Type B pancreatic cell (in vitro differentiated cells): ENCODE results near the gene SERPINC1. TPM values are rescaled to one million over a fixed set of nuclear protein-coding genes. Genes with fewer than 3 reads are reported as not detected.

ENCODE experiments used
- DNase-seq: peaks from one replicate; pipeline ENCODE4 v3.0.0; 2021; ENCODE audit warnings: mixed read lengths; ENCODE audit not compliant: unreplicated experiment; ENCODE audit errors: extremely low spot score
- H3K27ac Mint-ChIP-seq: 2 replicates; pipeline ENCODE4 v1.8.0; 2021; ENCODE audit warnings: mild to moderate bottlenecking, mixed read lengths
- H3K27me3 Mint-ChIP-seq: 2 replicates; pipeline ENCODE4 v1.8.0; 2021; ENCODE audit warnings: mixed read lengths
- H3K36me3 Mint-ChIP-seq: 2 replicates; pipeline ENCODE4 v1.8.0; 2021; ENCODE audit warnings: mixed read lengths
- H3K4me1 Mint-ChIP-seq: one replicate; pipeline ENCODE4 v1.8.0; 2021; ENCODE audit warnings: mixed read lengths; ENCODE audit not compliant: unreplicated experiment
- H3K4me3 Mint-ChIP-seq: 2 replicates; pipeline ENCODE4 v1.8.0; 2021; ENCODE audit warnings: mild to moderate bottlenecking, mixed read lengths
- H3K9me3 Mint-ChIP-seq: 2 replicates; pipeline ENCODE4 v1.8.0; 2021; ENCODE audit warnings: mixed read lengths
- CTCF ChIP-seq: fragments of 200-600 bp; sonication (generic); conservative IDR thresholded peaks from 2 replicates; pipeline ENCODE4 v1.5.0; 2021; ENCODE audit warnings: antibody characterized with exemption, mild to moderate bottlenecking
- total RNA-seq: library from RNA; stranded (reverse); gene quantifications from 2 replicates; pipeline ENCODE4 v1.2.1, GENCODE V29; 2021; ENCODE audit warnings: low replicate concordance

SERPINC1 gene
- total RNA-seq, 1 donor from 2014 or later = not detected

DNA sequence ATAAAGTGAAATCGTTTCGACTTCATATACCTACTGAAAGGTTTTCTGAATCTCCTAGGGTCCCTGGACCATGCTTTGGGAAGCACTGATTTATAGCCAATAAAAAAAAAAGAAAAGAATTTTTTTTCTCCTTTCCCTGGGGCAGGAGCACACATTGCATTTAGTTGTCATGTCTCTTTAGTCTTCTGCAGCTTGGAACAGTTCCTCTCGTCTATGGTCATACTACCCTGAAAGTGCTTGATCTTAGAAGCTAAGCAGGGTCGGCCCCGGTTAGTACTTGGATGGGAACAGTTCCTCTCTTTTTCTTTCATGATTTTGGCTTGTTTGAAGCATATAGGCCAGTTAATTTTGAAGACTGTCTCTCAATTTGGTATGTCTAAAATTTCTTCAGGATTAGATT is 3.7 kb upstream of the SERPINC1 start:
- no peak overlapping the region for H3K4me3 Mint-ChIP-seq
- H3K36me3 Mint-ChIP-seq = no peaks in the 10 kb centered on the region
- H3K27ac Mint-ChIP-seq = no peak overlapping the region
- H3K4me1 Mint-ChIP-seq = no peaks in the 10 kb centered on the region
- TF ChIP-seq CTCF = no peak
- DNase-seq = no peak
- H3K27me3 Mint-ChIP-seq = no peaks in the 10 kb centered on the region
- no peaks in the 10 kb centered on the region for H3K9me3 Mint-ChIP-seq

DNA sequence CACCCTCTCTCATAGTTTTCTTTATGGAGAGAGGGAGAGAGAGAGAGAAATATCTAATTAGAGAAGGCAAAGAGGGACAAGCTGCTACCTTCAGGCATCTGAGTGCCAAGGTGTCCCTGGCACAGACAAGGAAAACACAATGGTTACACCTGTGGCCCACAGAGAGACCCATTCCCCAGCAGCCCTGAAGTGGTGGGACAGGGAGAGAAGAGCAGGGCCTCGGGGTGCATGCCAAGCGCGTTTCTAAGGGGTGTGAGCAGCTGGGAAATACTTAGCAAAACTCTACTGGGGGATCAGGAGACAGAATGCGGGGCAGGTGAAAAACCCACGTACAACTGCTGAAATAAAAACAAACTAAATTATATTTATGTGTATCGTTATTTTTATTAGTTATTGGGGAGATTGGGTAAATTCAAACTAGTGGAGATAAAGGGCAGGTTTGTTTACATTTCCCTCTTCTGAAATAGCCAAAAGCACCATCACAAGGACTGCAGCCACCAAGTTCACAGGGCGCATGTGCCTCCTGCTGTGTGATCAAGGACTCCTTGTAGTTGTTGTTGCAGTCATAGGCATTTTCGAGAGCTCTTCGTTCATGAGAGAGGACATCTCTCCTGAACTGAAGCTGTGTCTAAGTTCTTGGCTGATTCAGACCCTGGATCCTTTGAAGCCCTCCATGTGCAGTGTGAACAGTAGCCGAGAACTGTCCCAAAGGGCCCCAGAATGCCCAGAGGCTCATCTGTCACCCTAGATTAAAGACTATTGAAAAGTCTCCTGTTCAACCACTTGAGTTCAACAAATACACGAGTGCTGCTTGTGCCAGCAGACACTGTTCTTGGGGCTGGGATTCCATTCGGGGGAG is 737 bp upstream of the SERPINC1 start:
- no peaks in the 10 kb centered on the region for H3K4me1 Mint-ChIP-seq
- H3K36me3 Mint-ChIP-seq = no peaks in the 10 kb centered on the region
- TF ChIP-seq CTCF = no peak
- no peaks in the 10 kb centered on the region for H3K9me3 Mint-ChIP-seq
- no peak overlapping the region for H3K4me3 Mint-ChIP-seq
- no peaks in the 10 kb centered on the region for H3K27me3 Mint-ChIP-seq
- no peak overlapping the region for H3K27ac Mint-ChIP-seq
- no peak for DNase-seq

GRCh38 chr1:173916667-173917066 is 460 bp downstream of the SERPINC1 start:
- Mint-ChIP-seq H3K36me3 (no peaks in the 10 kb centered on the region), H3K27me3 (no peaks in the 10 kb centered on the region), H3K4me3 (no peak overlapping the region), H3K27ac (no peak overlapping the region), H3K9me3 (no peaks in the 10 kb centered on the region), H3K4me1 (no peaks in the 10 kb centered on the region)
- DNase-seq = no peak
- no peak for TF ChIP-seq CTCF

GRCh38 chr1:173915596-173915995 is 1.5 kb downstream of the SERPINC1 start:
- Mint-ChIP-seq H3K27me3 (no peaks in the 10 kb centered on the region), H3K27ac (no peak overlapping the region), H3K9me3 (no peaks in the 10 kb centered on the region), H3K36me3 (no peaks in the 10 kb centered on the region), H3K4me3 (no peak overlapping the region), H3K4me1 (no peaks in the 10 kb centered on the region)
- no peak for TF ChIP-seq CTCF
- no peak for DNase-seq

DNA sequence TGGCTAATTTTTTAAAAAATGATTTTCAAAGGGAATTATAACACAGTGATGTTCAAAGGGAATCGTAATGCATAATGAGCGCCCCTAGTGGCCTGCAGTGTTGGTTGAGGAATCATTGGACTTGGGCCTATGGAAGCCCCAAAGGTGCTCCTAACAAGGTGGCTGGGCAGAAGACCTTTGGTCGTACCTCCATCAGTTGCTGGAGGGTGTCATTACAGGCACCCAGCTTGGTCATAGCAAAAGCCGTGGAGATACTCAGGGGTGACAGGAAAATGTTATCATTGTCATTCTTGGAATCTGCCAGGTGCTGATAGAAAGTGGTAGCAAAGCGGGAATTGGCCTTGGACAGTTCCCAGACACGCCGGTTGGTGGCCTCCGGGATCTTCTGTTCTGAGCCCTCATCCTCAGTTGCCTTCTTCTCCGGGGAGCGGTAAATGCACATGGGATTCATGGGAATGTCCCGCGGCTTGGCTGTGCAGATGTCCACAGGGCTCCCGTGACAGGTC is 2.7 kb downstream of the SERPINC1 start:
- Mint-ChIP-seq H3K9me3 (no peaks in the 10 kb centered on the region), H3K4me3 (no peak overlapping the region), H3K4me1 (no peaks in the 10 kb centered on the region), H3K27ac (no peak overlapping the region), H3K27me3 (no peaks in the 10 kb centered on the region), H3K36me3 (no peaks in the 10 kb centered on the region)
- DNase-seq = no peak
- peak; percentile 71 for TF ChIP-seq CTCF
